Fibroblast of gingiva (primary cell): ENCODE measurements around the gene PER3.
A peak's percentile ranks its signal among the peaks of the same experiment; 100 is the strongest.

Experiments used
- DNase-seq: peaks from one replicate; pipeline ENCODE4 v3.0.0-alpha.2; 2011; ENCODE audit warnings: low read depth

Gene PER3

GRCh38 chr1:7833035-7833434, 48.9 kb downstream of the PER3 start:
- DNase-seq: no peak

- no peak for DNase-seq
Observed at GRCh38 chr1:7838714-7839113, 54.6 kb downstream of the PER3 start.

GRCh38 chr1:7839526-7839925, 55.4 kb downstream of the PER3 start:
- DNase-seq: no peak

GRCh38 chr1:7842517-7842916, 58.4 kb downstream of the PER3 start:
- no peak for DNase-seq

- peak; percentile 13 for DNase-seq
Observed at GRCh38 chr1:7845761-7846160, 61.7 kb downstream of the PER3 start.

GRCh38 chr1:7846656-7847055, 62.6 kb downstream of the PER3 start:
- DNase-seq: no peak

- peak; percentile 89 for DNase-seq
Observed at GRCh38 chr1:7847599-7847998, 63.5 kb downstream of the PER3 start.

GRCh38 chr1:7850786-7851185, 66.7 kb downstream of the PER3 start:
- no peak for DNase-seq

- no peak for DNase-seq
Observed at GRCh38 chr1:7852804-7853683, 69.0 kb downstream of the PER3 start, which contains the start of gene UTS2. UTS2 (minus strand) TSS chr1:7853065; CDS start chr1:7853003, 62 bp downstream.

GRCh38 chr1:7853684-7854026, 69.6 kb downstream of the PER3 start:
- no peak for DNase-seq

GRCh38 chr1:7856345-7856744, 72.3 kb downstream of the PER3 start:
- DNase-seq: peak; percentile 21

GRCh38 chr1:7857000-7857399, 72.9 kb downstream of the PER3 start:
- no peak for DNase-seq

GRCh38 chr1:7857985-7858384, 73.9 kb downstream of the PER3 start:
- DNase-seq: no peak

GRCh38 chr1:7859406-7859805, 75.3 kb downstream of the PER3 start:
- DNase-seq: no peak

- DNase-seq: no peak
Observed at GRCh38 chr1:7860130-7860529, 76.0 kb downstream of the PER3 start.

GRCh38 chr1:7861452-7861851, 77.4 kb downstream of the PER3 start:
- no peak for DNase-seq

- DNase-seq: no peak
Observed at GRCh38 chr1:7862211-7863060, 78.3 kb downstream of the PER3 start.

GRCh38 chr1:7863756-7864328, 79.8 kb downstream of the PER3 start:
- no peak for DNase-seq

- DNase-seq: no peak
Observed at GRCh38 chr1:7865978-7866377, 81.9 kb downstream of the PER3 start.

- DNase-seq: no peak
Observed at GRCh38 chr1:7868070-7868780, 84.1 kb downstream of the PER3 start.

GRCh38 chr1:7869136-7869920, 85.2 kb downstream of the PER3 start:
- no peak for DNase-seq
